Erythroblast (primary cell): ENCODE data around the gene UBXN11.

Experiments used
- GATA1 ChIP-seq: IDR thresholded peaks from 2 replicates; pipeline ENCODE4 v1.6.1; 2011; ENCODE audit warnings: low read depth, mild to moderate bottlenecking, control low read depth, low read length, moderate library complexity
- POLR2A ChIP-seq: IDR thresholded peaks from 2 replicates; pipeline ENCODE4 v1.6.1; 2011; ENCODE audit warnings: mild to moderate bottlenecking, low read length

GRCh38 chr1:26295194-26296138 lies 11.0 kb downstream of the UBXN11 start:
- no peak for TF ChIP-seq POLR2A
- TF ChIP-seq GATA1: no peak
